ENCODE results near the gene AKAP11. TPM values are rescaled to one million over a fixed set of nuclear protein-coding genes. Genes with fewer than 3 reads are reported as not detected.
"Not testable (repeated sequence)": the region's sequence is repeated elsewhere in the genome, so short reads cannot be mapped to it uniquely, and the experiment has no call there.

Gene AKAP11, protein sequence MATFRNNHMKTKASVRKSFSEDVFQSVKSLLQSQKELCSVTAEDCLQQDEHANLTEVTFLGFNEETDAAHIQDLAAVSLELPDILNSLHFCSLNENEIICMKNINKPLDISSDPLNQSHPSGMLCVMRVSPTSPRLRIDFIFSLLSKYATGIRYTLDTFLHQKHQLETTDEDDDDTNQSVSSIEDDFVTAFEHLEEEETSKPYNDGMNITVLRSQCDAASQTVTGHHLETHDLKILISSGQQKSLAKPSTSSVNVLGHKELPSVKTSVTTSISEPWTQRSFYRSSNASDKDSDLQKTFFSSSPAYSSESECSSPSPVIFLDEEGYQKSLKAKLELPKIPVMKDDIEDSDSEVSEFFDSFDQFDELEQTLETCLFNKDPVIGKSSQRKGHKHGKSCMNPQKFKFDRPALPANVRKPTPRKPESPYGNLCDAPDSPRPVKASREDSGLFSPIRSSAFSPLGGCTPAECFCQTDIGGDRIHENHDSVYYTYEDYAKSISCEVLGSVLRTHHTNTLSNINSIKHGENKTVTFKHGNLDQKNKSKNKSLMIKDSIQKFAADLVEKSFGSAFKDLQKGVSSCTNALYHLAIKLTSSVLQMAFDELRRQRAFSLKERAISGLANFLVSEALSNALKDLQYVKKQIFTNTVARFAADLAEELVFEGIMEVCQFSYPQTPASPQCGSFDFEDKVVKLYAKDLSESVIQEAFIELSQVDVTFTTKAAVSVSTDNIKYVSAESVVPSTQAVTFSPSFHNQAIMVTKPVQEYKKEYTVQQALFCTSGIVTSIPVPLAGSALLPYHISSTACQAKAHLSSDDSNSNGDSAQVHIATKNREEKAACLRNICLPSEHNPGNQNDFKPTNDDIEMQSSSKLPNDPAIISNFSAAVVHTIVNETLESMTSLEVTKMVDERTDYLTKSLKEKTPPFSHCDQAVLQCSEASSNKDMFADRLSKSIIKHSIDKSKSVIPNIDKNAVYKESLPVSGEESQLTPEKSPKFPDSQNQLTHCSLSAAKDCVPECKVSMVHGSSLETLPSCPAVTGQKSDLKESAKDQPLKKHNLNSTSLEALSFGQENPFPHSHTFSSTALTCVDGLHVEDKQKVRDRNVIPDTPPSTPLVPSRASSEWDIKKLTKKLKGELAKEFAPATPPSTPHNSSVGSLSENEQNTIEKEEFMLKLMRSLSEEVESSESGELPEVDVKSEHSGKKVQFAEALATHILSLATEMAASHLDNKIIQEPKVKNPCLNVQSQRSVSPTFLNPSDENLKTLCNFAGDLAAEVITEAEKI (N-terminal part only)
- polyA plus RNA-seq, result 1 to 10 TPM; 3.4 to 4.5 TPM

DNA sequence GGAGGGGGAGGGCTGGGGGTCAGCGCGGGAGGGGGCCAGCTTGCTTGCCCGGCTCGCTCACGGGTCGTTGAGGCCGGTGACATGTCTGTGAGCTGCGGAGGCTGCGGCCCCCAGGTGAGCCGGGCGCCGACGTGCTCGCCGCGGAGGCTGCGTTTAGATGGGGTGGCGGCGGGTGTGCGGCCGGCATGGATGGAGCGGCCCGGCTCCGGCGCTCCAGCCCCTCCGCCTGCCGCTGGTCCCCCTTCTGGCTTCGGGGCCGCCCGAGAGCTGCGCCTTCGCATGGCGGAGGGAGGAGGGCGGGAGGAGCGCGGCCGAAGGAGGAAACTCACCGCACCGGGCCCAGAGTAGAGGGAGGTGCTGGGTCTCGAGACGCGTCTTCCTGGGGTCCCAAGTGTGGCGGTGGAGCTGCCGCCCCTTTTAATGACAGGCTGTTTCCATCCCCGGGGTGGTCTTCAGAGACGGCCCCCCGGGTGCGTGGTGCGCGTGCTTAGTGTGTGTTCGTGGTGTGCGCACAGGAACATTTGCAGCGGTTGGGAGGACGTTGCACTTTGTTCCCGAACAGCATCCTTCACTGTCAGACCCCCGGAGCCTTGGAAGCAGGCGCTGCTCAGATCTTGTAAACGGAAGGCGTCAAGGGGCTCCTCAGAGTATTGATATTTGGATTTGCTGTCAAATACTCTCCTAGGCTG is at the start of gene AKAP11:
Gene AKAP11 (plus strand): TSS at position 38 of the 689 bp plus-strand sequence. CDS start 14,197 bp downstream, outside the sequence.
- WGBS, 2 donors, result 0 to 1% methylated on average over 38 to 59 of the region's 59 CpGs

DNA sequence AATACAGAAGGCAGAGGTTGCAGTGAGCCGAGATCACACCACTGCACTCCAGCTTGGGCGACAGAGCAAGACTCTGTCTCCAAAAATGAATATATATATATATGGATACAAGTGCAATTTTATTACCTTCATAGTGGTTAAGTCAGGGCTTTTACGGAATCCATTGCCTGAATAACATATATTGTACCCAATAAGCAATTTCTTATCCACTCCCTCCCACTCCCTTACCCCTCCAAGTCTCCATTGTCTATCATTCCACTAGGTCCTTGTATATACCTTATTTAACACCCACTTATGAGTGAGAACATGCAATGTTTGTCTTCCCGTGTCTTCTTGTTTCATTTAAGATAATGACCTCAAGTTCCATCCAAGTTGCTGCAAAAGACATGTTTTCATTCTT is 48.3 kb upstream of the AKAP11 start:
- no peaks in the 10 kb centered on the region for H3K9me3 ChIP-seq (ENCODE audit: control insufficient read depth in 2 of 2, insufficient read depth in 1 of 2, low read depth in 1 of 2, low read length in 1 of 2)
- no peaks in the 10 kb centered on the region for H3K4me1 ChIP-seq (ENCODE audit: control insufficient read depth in 2 of 2, insufficient read depth in 2 of 2, low read length in 1 of 2)
- peaks cover 2 to 4% of the 10 kb centered on the region in 2 donors for H3K36me3 ChIP-seq (ENCODE audit: control insufficient read depth in 2 of 2, insufficient read depth in 2 of 2, low read length in 1 of 2)
- H3K27me3 ChIP-seq (ENCODE audit: control insufficient read depth in 1 of 2, insufficient read depth in 2 of 2, low read length in 2 of 2), result no peaks in the 10 kb centered on the region
- WGBS, 2 donors, result 93 to 99% methylated on average over 4 of the region's 4 CpGs
- no peak overlapping the region for H3K27ac ChIP-seq (ENCODE audit: low read depth in 2 of 2, low read length in 1 of 2)
- H3K4me3 ChIP-seq (ENCODE audit: low read depth in 1 of 2, low read length in 2 of 2), result no peak overlapping the region

More for the DNA sequence above, at the start of gene AKAP11:
- Histone ChIP-seq H3K4me3 (ENCODE audit: low read depth in 1 of 2, low read length in 2 of 2) (peak within 1 kb of the TSS; percentile 71 to 93), H3K27me3 (ENCODE audit: control insufficient read depth in 1 of 2, insufficient read depth in 2 of 2, low read length in 2 of 2) (no peaks in the 10 kb centered on the region), H3K4me1 (ENCODE audit: control insufficient read depth in 2 of 2, insufficient read depth in 2 of 2, low read length in 1 of 2) (no peaks in the 10 kb centered on the region), H3K9me3 (ENCODE audit: control insufficient read depth in 2 of 2, insufficient read depth in 1 of 2, low read depth in 1 of 2, low read length in 1 of 2) (no peaks in the 10 kb centered on the region), H3K27ac (ENCODE audit: low read depth in 2 of 2, low read length in 1 of 2) (peak within 1 kb of the TSS; percentile 86 to 87), H3K36me3 (ENCODE audit: control insufficient read depth in 2 of 2, insufficient read depth in 2 of 2, low read length in 1 of 2) (no peaks in the 10 kb centered on the region)

DNA sequence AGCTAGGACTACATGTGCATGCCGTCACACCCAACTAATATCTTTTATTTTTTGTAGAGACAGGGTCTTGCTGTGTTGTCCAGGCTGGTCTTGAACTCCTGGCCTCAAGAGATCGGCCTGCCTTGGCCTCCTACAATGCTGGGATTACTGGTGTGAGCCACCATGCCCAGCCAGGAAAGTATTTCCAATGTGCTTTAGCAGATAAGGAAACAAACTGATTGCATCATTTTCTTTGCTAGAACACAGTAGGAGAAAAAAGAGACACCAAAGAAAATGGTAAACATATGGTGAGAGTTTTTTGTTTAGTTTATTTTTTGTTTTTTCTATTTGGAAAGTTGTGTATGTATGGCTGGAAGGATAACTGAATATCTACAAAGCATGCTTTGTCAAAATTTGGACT is 46.9 kb upstream of the AKAP11 start:
- Histone ChIP-seq H3K27me3 (ENCODE audit: control insufficient read depth in 1 of 2, insufficient read depth in 2 of 2, low read length in 2 of 2) (no peaks in the 10 kb centered on the region), H3K27ac (ENCODE audit: low read depth in 2 of 2, low read length in 1 of 2) (no peak overlapping the region), H3K9me3 (ENCODE audit: control insufficient read depth in 2 of 2, insufficient read depth in 1 of 2, low read depth in 1 of 2, low read length in 1 of 2) (no peaks in the 10 kb centered on the region), H3K36me3 (ENCODE audit: control insufficient read depth in 2 of 2, insufficient read depth in 2 of 2, low read length in 1 of 2) (peaks cover 2 to 4% of the 10 kb centered on the region in 2 donors), H3K4me3 (ENCODE audit: low read depth in 1 of 2, low read length in 2 of 2) (no peak overlapping the region), H3K4me1 (ENCODE audit: control insufficient read depth in 2 of 2, insufficient read depth in 2 of 2, low read length in 1 of 2) (no peaks in the 10 kb centered on the region)
- 94 to 98% methylated on average over 2 of the region's 2 CpGs for WGBS, 2 donors

DNA sequence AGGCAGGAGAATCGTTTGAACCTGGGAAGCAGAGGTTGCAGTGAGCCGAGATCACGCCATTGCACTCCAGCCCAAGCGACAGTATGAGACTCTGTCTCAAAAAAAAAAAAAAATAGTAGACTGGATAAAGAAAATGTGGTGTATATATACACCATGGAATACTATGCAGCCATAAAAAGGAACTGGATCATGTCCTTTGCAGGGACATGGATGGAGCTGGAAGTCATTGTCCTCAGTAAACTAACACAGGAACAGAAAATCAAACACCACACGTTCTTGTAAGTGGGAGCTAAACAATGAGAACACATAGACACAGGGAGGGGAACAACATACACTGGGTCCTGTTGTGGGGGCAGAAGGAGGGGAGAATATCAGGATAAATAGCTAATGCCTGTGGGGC is 45.2 kb upstream of the AKAP11 start:
- not testable (repeated sequence) for H3K27me3 ChIP-seq (ENCODE audit: control insufficient read depth in 1 of 2, insufficient read depth in 2 of 2, low read length in 2 of 2); H3K9me3 ChIP-seq (ENCODE audit: control insufficient read depth in 2 of 2, insufficient read depth in 1 of 2, low read depth in 1 of 2, low read length in 1 of 2); H3K36me3 ChIP-seq (ENCODE audit: control insufficient read depth in 2 of 2, insufficient read depth in 2 of 2, low read length in 1 of 2); H3K27ac ChIP-seq (ENCODE audit: low read depth in 2 of 2, low read length in 1 of 2); H3K4me3 ChIP-seq (ENCODE audit: low read depth in 1 of 2, low read length in 2 of 2); H3K4me1 ChIP-seq (ENCODE audit: control insufficient read depth in 2 of 2, insufficient read depth in 2 of 2, low read length in 1 of 2)
- 97 to 98% methylated on average over 5 of the region's 5 CpGs for WGBS, 2 donors

DNA sequence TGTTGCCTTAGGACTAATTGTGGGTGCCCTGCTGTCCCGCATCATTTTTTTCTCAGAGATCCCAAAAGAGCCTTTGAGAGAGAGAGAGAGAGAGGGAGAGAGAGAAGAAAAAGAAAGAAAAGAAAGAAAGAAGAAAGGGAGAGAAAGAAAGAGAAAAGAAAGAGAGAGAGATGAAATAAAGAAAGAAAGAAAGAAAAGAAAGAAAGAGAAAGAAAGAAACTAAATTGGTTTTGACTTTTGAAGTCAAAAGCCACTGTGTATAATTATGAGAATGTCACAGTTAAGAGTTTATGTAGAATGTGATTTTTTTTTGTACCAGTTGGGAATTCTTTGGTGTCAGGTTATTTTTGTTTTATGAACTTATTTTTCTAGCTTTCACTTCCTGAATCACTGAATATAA is 43.4 kb upstream of the AKAP11 start:
- Histone ChIP-seq H3K27ac (ENCODE audit: low read depth in 2 of 2, low read length in 1 of 2) (no peak overlapping the region), H3K9me3 (ENCODE audit: control insufficient read depth in 2 of 2, insufficient read depth in 1 of 2, low read depth in 1 of 2, low read length in 1 of 2) (no peaks in the 10 kb centered on the region), H3K4me3 (ENCODE audit: low read depth in 1 of 2, low read length in 2 of 2) (no peak overlapping the region), H3K27me3 (ENCODE audit: control insufficient read depth in 1 of 2, insufficient read depth in 2 of 2, low read length in 2 of 2) (no peaks in the 10 kb centered on the region), H3K4me1 (ENCODE audit: control insufficient read depth in 2 of 2, insufficient read depth in 2 of 2, low read length in 1 of 2) (no peaks in the 10 kb centered on the region), H3K36me3 (ENCODE audit: control insufficient read depth in 2 of 2, insufficient read depth in 2 of 2, low read length in 1 of 2) (peaks cover 0 to 4% of the 10 kb centered on the region in 2 donors)
- WGBS, 2 donors, result 93 to 95% methylated on average over 1 of the region's 1 CpG

DNA sequence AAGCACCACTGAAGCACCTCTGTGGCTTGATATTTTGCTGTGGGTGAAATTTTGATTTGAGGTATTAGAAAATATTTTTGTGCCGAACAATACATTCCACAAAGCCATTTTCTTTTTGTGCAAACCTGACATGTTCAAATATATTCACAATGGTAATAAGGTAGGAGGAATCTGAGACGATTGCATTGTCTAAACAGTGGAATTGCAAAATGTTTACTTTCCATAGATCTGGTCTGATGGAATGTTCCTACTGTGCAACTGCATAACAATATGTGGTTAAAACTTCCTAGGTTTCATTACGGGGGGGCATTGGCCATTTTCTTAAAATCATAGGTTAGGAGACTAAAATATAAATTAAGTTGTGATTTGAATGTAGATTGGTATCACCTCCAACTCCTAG is 42.7 kb upstream of the AKAP11 start:
- H3K36me3 ChIP-seq (ENCODE audit: control insufficient read depth in 2 of 2, insufficient read depth in 2 of 2, low read length in 1 of 2), result peaks cover 0 to 1% of the 10 kb centered on the region in 2 donors
- H3K9me3 ChIP-seq (ENCODE audit: control insufficient read depth in 2 of 2, insufficient read depth in 1 of 2, low read depth in 1 of 2, low read length in 1 of 2), result no peaks in the 10 kb centered on the region
- no peaks in the 10 kb centered on the region for H3K27me3 ChIP-seq (ENCODE audit: control insufficient read depth in 1 of 2, insufficient read depth in 2 of 2, low read length in 2 of 2)
- WGBS, 2 donors, result 70 to 81% methylated on average over 3 of the region's 3 CpGs
- H3K27ac ChIP-seq (ENCODE audit: low read depth in 2 of 2, low read length in 1 of 2), result no peak overlapping the region
- no peaks in the 10 kb centered on the region for H3K4me1 ChIP-seq (ENCODE audit: control insufficient read depth in 2 of 2, insufficient read depth in 2 of 2, low read length in 1 of 2)
- no peak overlapping the region for H3K4me3 ChIP-seq (ENCODE audit: low read depth in 1 of 2, low read length in 2 of 2)

DNA sequence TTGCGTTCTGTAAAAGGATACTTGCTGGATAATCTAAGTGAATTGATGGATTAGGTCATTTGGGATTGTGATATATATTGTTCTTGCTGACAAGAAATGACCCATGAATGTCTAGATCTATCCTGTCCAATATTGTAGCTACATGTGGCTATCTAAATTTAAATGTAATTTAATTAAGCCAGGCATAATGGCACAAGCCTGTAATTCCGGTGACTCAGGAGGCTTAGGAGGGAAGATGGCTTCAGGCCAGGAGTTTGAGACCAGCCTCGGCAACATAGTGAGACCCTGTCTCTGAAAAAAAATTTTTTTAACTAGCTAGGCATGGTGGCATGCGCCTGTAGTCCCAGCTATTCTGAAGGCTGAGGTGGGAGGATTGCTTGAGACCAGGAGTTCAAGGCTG is 39.3 kb upstream of the AKAP11 start:
- H3K27me3 ChIP-seq (ENCODE audit: control insufficient read depth in 1 of 2, insufficient read depth in 2 of 2, low read length in 2 of 2), result no peaks in the 10 kb centered on the region
- H3K9me3 ChIP-seq (ENCODE audit: control insufficient read depth in 2 of 2, insufficient read depth in 1 of 2, low read depth in 1 of 2, low read length in 1 of 2), result no peaks in the 10 kb centered on the region
- H3K4me1 ChIP-seq (ENCODE audit: control insufficient read depth in 2 of 2, insufficient read depth in 2 of 2, low read length in 1 of 2), result no peaks in the 10 kb centered on the region
- no peak overlapping the region for H3K4me3 ChIP-seq (ENCODE audit: low read depth in 1 of 2, low read length in 2 of 2)
- WGBS, 2 donors, result 92 to 95% methylated on average over 4 of the region's 4 CpGs
- H3K36me3 ChIP-seq (ENCODE audit: control insufficient read depth in 2 of 2, insufficient read depth in 2 of 2, low read length in 1 of 2), result no peaks in the 10 kb centered on the region
- no peak overlapping the region for H3K27ac ChIP-seq (ENCODE audit: low read depth in 2 of 2, low read length in 1 of 2)

DNA sequence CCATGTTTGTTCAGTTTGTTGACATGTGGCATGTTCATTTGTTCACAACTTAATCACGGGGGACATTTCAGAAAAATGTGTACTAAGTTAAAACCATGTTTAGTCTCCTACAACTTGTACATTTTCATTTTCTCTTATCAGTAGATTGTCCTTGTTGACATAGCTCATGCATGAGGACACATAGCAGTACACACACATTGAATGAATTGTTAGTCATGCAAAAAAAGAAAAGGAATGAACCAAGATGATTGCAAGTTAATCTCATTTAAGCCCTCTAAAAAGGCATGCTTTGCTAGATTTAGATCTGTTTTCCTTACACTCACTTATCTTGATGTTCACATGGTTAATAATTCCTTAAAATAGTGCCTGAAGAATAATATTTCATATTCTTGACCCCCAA is 38.2 kb upstream of the AKAP11 start:
- H3K4me1 ChIP-seq (ENCODE audit: control insufficient read depth in 2 of 2, insufficient read depth in 2 of 2, low read length in 1 of 2), result no peaks in the 10 kb centered on the region
- H3K27ac ChIP-seq (ENCODE audit: low read depth in 2 of 2, low read length in 1 of 2), result no peak overlapping the region
- no peaks in the 10 kb centered on the region for H3K9me3 ChIP-seq (ENCODE audit: control insufficient read depth in 2 of 2, insufficient read depth in 1 of 2, low read depth in 1 of 2, low read length in 1 of 2)
- H3K4me3 ChIP-seq (ENCODE audit: low read depth in 1 of 2, low read length in 2 of 2), result no peak overlapping the region
- no peaks in the 10 kb centered on the region for H3K36me3 ChIP-seq (ENCODE audit: control insufficient read depth in 2 of 2, insufficient read depth in 2 of 2, low read length in 1 of 2)
- WGBS, 2 donors, result 68 to 73% methylated on average over 1 of the region's 1 CpG
- H3K27me3 ChIP-seq (ENCODE audit: control insufficient read depth in 1 of 2, insufficient read depth in 2 of 2, low read length in 2 of 2), result no peaks in the 10 kb centered on the region

DNA sequence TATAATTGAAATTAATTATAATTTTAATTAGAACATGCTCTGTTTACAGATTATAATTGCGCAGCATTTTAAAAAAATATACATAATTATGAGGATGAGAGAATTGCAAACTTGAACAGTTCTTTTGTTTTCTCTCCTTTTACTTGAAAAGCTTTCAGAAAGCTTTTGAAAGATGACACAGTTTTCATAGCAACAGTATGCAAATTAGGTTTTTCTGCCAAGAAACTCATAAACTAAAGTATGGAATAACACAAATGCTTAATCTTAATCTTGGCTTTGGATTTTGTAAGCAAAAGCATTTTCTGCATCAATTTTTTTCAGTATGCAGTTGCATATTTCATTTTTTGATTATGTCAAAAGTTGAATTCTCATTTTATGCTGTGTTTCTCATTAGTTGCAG is 32.8 kb upstream of the AKAP11 start:
- no peak overlapping the region for H3K4me3 ChIP-seq (ENCODE audit: low read depth in 1 of 2, low read length in 2 of 2)
- 90 to 91% methylated on average over 1 of the region's 1 CpG for WGBS, 2 donors
- no peak overlapping the region for H3K27ac ChIP-seq (ENCODE audit: low read depth in 2 of 2, low read length in 1 of 2)
- no peaks in the 10 kb centered on the region for H3K27me3 ChIP-seq (ENCODE audit: control insufficient read depth in 1 of 2, insufficient read depth in 2 of 2, low read length in 2 of 2)
- H3K4me1 ChIP-seq (ENCODE audit: control insufficient read depth in 2 of 2, insufficient read depth in 2 of 2, low read length in 1 of 2), result no peaks in the 10 kb centered on the region
- H3K36me3 ChIP-seq (ENCODE audit: control insufficient read depth in 2 of 2, insufficient read depth in 2 of 2, low read length in 1 of 2), result no peaks in the 10 kb centered on the region
- H3K9me3 ChIP-seq (ENCODE audit: control insufficient read depth in 2 of 2, insufficient read depth in 1 of 2, low read depth in 1 of 2, low read length in 1 of 2), result no peaks in the 10 kb centered on the region
